Keratinocyte (primary cell): ENCODE results near the gene COL16A1.

ENCODE experiments used
- CTCF ChIP-seq, 3 experiments: IDR thresholded peaks in 1 of 3; conservative IDR thresholded peaks in 1 of 3; optimal IDR thresholded peaks in 1 of 3; 2 replicates in 2 of 3; 3 replicates in 1 of 3; pipeline versions ENCODE3 to v1.5.1; 2011; ENCODE audit warnings: low read length in 3 of 3, mild to moderate bottlenecking in 3 of 3, moderate library complexity in 2 of 3, control low read depth in 1 of 3, inconsistent platforms in 1 of 3; ENCODE audit not compliant: insufficient read depth in 2 of 3; ENCODE audit errors: extremely low read depth in 1 of 3
- EZH2 ChIP-seq: IDR thresholded peaks from one replicate; pipeline ENCODE4 v1.6.1; 2012; ENCODE audit warnings: inconsistent platforms, mild to moderate bottlenecking, low read length, moderate library complexity

- TF ChIP-seq CTCF (optimal IDR thresholded peaks at IDR 0.05 in 1 of 3, IDR thresholded peaks at IDR 0.05 in 1 of 3, conservative IDR thresholded peaks at IDR 0.05 in 1 of 3; ENCODE audit: extremely low read depth in 1 of 3, insufficient read depth in 2 of 3, low read length in 3 of 3) (no peak), EZH2 (no peak)
These were observed 50.8 kb downstream of the COL16A1 start for GRCh38 chr1:31652891-31653499.
